C4-2B (cell line): ENCODE data around the gene MLANA.

Experiments
- ZFX ChIP-seq: fragments of 450-650 bp; IDR thresholded peaks from 2 replicates; pipeline ENCODE4 v1.6.1; 2017
- TF ChIP-seq, protein P1 (sequence below): fragments of 450-650 bp; conservative IDR thresholded peaks from 2 replicates; pipeline ENCODE4 v1.5.1; 2017; ENCODE audit warnings: mild to moderate bottlenecking

DNA sequence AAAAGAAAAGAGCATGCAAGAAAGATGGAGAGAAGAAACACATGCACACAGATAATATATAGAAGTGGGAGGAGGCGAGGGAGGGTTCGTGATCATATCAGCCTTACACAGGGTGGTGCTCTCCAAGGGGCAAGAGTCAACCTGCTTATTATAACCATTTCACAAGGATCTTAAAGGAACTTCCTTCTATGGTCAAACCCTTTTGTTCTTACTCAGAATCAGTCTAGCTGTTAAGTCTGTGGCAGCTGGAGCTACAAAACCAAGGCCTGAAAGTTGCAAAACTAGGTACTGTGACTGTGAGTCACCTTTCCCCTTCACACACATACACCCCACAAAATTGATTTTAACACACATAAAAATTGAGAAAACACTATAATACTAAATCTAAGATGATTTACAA is 39.2 kb upstream of the MLANA start:
- TF ChIP-seq, protein P1, sequence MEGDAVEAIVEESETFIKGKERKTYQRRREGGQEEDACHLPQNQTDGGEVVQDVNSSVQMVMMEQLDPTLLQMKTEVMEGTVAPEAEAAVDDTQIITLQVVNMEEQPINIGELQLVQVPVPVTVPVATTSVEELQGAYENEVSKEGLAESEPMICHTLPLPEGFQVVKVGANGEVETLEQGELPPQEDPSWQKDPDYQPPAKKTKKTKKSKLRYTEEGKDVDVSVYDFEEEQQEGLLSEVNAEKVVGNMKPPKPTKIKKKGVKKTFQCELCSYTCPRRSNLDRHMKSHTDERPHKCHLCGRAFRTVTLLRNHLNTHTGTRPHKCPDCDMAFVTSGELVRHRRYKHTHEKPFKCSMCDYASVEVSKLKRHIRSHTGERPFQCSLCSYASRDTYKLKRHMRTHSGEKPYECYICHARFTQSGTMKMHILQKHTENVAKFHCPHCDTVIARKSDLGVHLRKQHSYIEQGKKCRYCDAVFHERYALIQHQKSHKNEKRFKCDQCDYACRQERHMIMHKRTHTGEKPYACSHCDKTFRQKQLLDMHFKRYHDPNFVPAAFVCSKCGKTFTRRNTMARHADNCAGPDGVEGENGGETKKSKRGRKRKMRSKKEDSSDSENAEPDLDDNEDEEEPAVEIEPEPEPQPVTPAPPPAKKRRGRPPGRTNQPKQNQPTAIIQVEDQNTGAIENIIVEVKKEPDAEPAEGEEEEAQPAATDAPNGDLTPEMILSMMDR: no peak
- no peak for TF ChIP-seq ZFX
